Tibial artery (tissue), 4 donors: ENCODE data around the gene DSCAM.

Experiments
- DNase-seq, 2 donors: peaks; one replicate each; pipeline ENCODE4 v3.0.0-alpha.2; 2019
- H3K27ac ChIP-seq, 2 donors: fragments of 200-600 bp; sonication (generic) in 1 of 2; 1 replicate in 1 of 2; 2 replicates in 1 of 2; pipeline ENCODE4 v1.5.1; 2018 to 2019; ENCODE audit warnings: mild to moderate bottlenecking in 1 of 2
- H3K27me3 ChIP-seq, 2 donors: fragments of 200-600 bp; sonication (generic) in 1 of 2; one replicate each; pipeline versions ENCODE4 v1.5.1 to v1.6.0; 2016 to 2019
- H3K36me3 ChIP-seq, 3 donors: fragments of 200-600 bp; sonication (generic) in 2 of 3; one replicate each; pipeline ENCODE4 v1.5.1; 2016 to 2019; ENCODE audit warnings: mild to moderate bottlenecking in 2 of 3
- H3K4me1 ChIP-seq, 4 donors: fragments of 200-600 bp; sonication (generic) in 2 of 4; 1 replicate in 3 of 4; 2 replicates in 1 of 4; pipeline ENCODE4 v1.5.1; 2016 to 2019
- H3K4me3 ChIP-seq, 2 donors: fragments of 200-600 bp; sonication (generic) in 1 of 2; 1 replicate in 1 of 2; 2 replicates in 1 of 2; pipeline ENCODE4 v1.5.1; 2018 to 2019; ENCODE audit warnings: mild to moderate bottlenecking in 2 of 2
- H3K9me3 ChIP-seq, 3 donors: fragments of 200-600 bp; sonication (generic) in 1 of 3; one replicate each; pipeline ENCODE4 v1.5.1; 2016 to 2019
- CTCF ChIP-seq, 2 experiments: fragments of 200-600 bp in 1 of 2; fragments of 450-650 bp in 1 of 2; IDR thresholded peaks; one replicate each; pipeline ENCODE4 v1.5.1; 2017 to 2019; ENCODE audit warnings: antibody characterized with exemption in 2 of 2, mild to moderate bottlenecking in 1 of 2, moderate library complexity in 1 of 2
- intact Hi-C: fragments of 100-400 bp; cut with DNase I; formaldehyde crosslinking; loops from one replicate; pipeline ENCODE4 v1.15.0; 2023; ENCODE audit warnings: low total_unique reads

DSCAM gene

GRCh38 chr21:40792691-40793456 is 54.1 kb downstream of the DSCAM start:
- Histone ChIP-seq H3K4me3 (no peak overlapping the region), H3K27ac (no peak overlapping the region), H3K36me3 (no peaks in the 10 kb centered on the region), H3K4me1 (no peaks in the 10 kb centered on the region), H3K27me3 (no peaks in the 10 kb centered on the region), H3K9me3 (no peaks in the 10 kb centered on the region)
- intact Hi-C loops, result no loop called here
- DNase-seq, result no peak
- TF ChIP-seq CTCF (IDR thresholded peaks at IDR 0.05), result no peak

- Histone ChIP-seq H3K9me3 (no peaks in the 10 kb centered on the region), H3K27ac (no peak overlapping the region), H3K4me1 (no peaks in the 10 kb centered on the region), H3K4me3 (no peak overlapping the region), H3K36me3 (no peaks in the 10 kb centered on the region), H3K27me3 (no peaks in the 10 kb centered on the region)
- intact Hi-C loops, result no loop called here
- no peak for TF ChIP-seq CTCF (IDR thresholded peaks at IDR 0.05)
- DNase-seq, result no peak
Observed at GRCh38 chr21:40788635-40789034, 58.3 kb downstream of the DSCAM start.

GRCh38 chr21:40783404-40783803 is 63.6 kb downstream of the DSCAM start:
- intact Hi-C loops, result no loop called here
- no peaks in the 10 kb centered on the region for H3K27me3 ChIP-seq
- TF ChIP-seq CTCF (IDR thresholded peaks at IDR 0.05), result no peak
- no peak overlapping the region for H3K27ac ChIP-seq
- no peaks in the 10 kb centered on the region for H3K9me3 ChIP-seq
- no peaks in the 10 kb centered on the region for H3K4me1 ChIP-seq
- no peak overlapping the region for H3K4me3 ChIP-seq
- no peaks in the 10 kb centered on the region for H3K36me3 ChIP-seq
- DNase-seq, result no peak

- Histone ChIP-seq H3K4me3 (no peak overlapping the region), H3K27me3 (no peaks in the 10 kb centered on the region), H3K4me1 (no peaks in the 10 kb centered on the region), H3K36me3 (no peaks in the 10 kb centered on the region), H3K27ac (no peak overlapping the region), H3K9me3 (no peaks in the 10 kb centered on the region)
- intact Hi-C loops, result no loop called here
- no peak for TF ChIP-seq CTCF (IDR thresholded peaks at IDR 0.05)
- DNase-seq, result no peak
Observed at GRCh38 chr21:40770435-40771055, 76.4 kb downstream of the DSCAM start.

- intact Hi-C loops, result no loop called here
- H3K36me3 ChIP-seq, result no peaks in the 10 kb centered on the region
- no peak for TF ChIP-seq CTCF (IDR thresholded peaks at IDR 0.05)
- H3K27me3 ChIP-seq, result no peaks in the 10 kb centered on the region
- H3K27ac ChIP-seq, result no peak overlapping the region
- H3K4me1 ChIP-seq, result no peaks in the 10 kb centered on the region
- no peaks in the 10 kb centered on the region for H3K9me3 ChIP-seq
- DNase-seq, result no peak
- no peak overlapping the region for H3K4me3 ChIP-seq
Observed at GRCh38 chr21:40769231-40769630, 77.7 kb downstream of the DSCAM start.
